Pancreas (tissue), 10 donors: ENCODE results near the gene QPCTL. TPM values are rescaled to one million over a fixed set of nuclear protein-coding genes. Genes with fewer than 3 reads are reported as not detected.

Experiments used
- ATAC-seq, 4 donors: fragments of 200-7000 bp; cut with Tn5 transposase; one replicate each; pipeline versions ENCODE4 v1.8.0 to v1.9.1; 2020; ENCODE audit warnings: mild to moderate bottlenecking in 4 of 4, moderate library complexity in 4 of 4
- DNase-seq, 6 donors: peaks; one replicate each; pipeline ENCODE4 v3.0.0-alpha.2; 2020
- FAIRE-seq: peaks from 2 replicates; lab custom pipeline; 2012; peaks lifted over from hg19 to GRCh38; lab: Jason Lieb, UNC
- H3K27ac ChIP-seq, 4 donors: fragments of 200-600 bp; sonication (generic); 1 replicate in 3 of 4; 2 replicates in 1 of 4; pipeline versions ENCODE4 v1.5.0 to v1.8.0; 2020
- H3K27me3 ChIP-seq, 4 donors: fragments of 200-600 bp; one replicate each; pipeline ENCODE4 v1.8.0; 2021
- H3K36me3 ChIP-seq, 3 donors: fragments of 200-600 bp; sonication (generic) in 1 of 3; one replicate each; pipeline versions ENCODE4 v1.5.0 to v1.8.0; 2020 to 2021
- H3K4me1 ChIP-seq, 3 donors: fragments of 200-600 bp; one replicate each; pipeline ENCODE4 v1.8.0; 2021
- H3K4me3 ChIP-seq, 4 donors: fragments of 200-600 bp; sonication (generic) in 2 of 4; one replicate each; pipeline versions ENCODE4 v1.5.0 to v1.8.0; 2020 to 2021
- H3K9me3 ChIP-seq, 4 donors: fragments of 200-600 bp; one replicate each; pipeline ENCODE4 v1.8.0; 2021
- WGBS, 2 donors: extraction: QIAGEN DNeasy Blood & Tissue Kit; methylation state at CpG; one replicate each; pipeline ENCODE4 v1.1.7; 2013; 5-methylcytosine and 5-hydroxymethylcytosine counted together
- intact Hi-C, 3 donors: fragments of 100-400 bp; cut with DNase I; formaldehyde crosslinking; loops; one replicate each; pipeline versions ENCODE4 v1.11.1 to v1.14.2; 2022
- microRNA-seq, 2 donors: library from miRNA; unstranded; fragments of <30 nt; microRNA quantifications; one replicate each; pipeline versions ENCODE4 to v1.1.0, GENCODE V29; 2019 to 2020
- polyA plus RNA-seq, 2 donors: library from polyadenylated mRNA; stranded (reverse); fragments of 200-250 nt; gene quantifications; one replicate each; pipeline ENCODE4 v1.2.3, GENCODE V29; 2013
- total RNA-seq, 6 donors: library from RNA; stranded (reverse); fragmentation: NEBNext Ultra II Directional in 4 of 6; extraction: Animal tissue kit (Norgen Biotek cat#: 25700) in 4 of 6; gene quantifications; one replicate each; pipeline versions ENCODE4 v1.2.1 to v1.2.4, GENCODE V29; 2021 to 2023
- TF ChIP-seq, protein P1 (sequence below), 4 donors: fragments of 200-600 bp; sonication (generic) in 3 of 4; IDR thresholded peaks; one replicate each; pipeline versions ENCODE4 v1.5.0 to v1.8.0; 2021; ENCODE audit warnings: antibody characterized with exemption in 4 of 4
- donor health status: healthy with polysubstance abuse.
- donor health status: DM: no; HTN: no; CAD: no; lungs with moderate emphysema.
- donor health status: DM: no; HTN: no; CAD: no.
- donor health status: control.
- donor health status: control.
- donor health status: Bipolar disorder and iron deficiency.
- donor health status: DM: yes; HTN: yes; CAD: no.
- donor health status: DM: no; HTN: no; CAD: no.
- donor health status: DM: no; HTN: no; CAD: no.
- donor health status: DM: yes; HTN: yes; CAD: no.

QPCTL gene
- total and polyA plus RNA-seq, 8 donors: 3.4 to 7.3 (median 5.3) TPM

GRCh38 chr19:45752639-45753038 is 60.2 kb downstream of the QPCTL start:
- Histone ChIP-seq H3K27ac (no peak overlapping the region), H3K36me3 (no peaks in the 10 kb centered on the region), H3K4me1 (no peaks in the 10 kb centered on the region), H3K9me3 (no peaks in the 10 kb centered on the region), H3K27me3 (no peaks in the 10 kb centered on the region), H3K4me3 (no peak overlapping the region)
- WGBS, 2 donors: 93 to 96% methylated on average over 12 of the region's 12 CpGs
- DNase-seq (no peak), FAIRE-seq (no peak), ATAC-seq (no peak)
- intact Hi-C loops: no loop called here
- TF ChIP-seq, protein P1, sequence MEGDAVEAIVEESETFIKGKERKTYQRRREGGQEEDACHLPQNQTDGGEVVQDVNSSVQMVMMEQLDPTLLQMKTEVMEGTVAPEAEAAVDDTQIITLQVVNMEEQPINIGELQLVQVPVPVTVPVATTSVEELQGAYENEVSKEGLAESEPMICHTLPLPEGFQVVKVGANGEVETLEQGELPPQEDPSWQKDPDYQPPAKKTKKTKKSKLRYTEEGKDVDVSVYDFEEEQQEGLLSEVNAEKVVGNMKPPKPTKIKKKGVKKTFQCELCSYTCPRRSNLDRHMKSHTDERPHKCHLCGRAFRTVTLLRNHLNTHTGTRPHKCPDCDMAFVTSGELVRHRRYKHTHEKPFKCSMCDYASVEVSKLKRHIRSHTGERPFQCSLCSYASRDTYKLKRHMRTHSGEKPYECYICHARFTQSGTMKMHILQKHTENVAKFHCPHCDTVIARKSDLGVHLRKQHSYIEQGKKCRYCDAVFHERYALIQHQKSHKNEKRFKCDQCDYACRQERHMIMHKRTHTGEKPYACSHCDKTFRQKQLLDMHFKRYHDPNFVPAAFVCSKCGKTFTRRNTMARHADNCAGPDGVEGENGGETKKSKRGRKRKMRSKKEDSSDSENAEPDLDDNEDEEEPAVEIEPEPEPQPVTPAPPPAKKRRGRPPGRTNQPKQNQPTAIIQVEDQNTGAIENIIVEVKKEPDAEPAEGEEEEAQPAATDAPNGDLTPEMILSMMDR (IDR thresholded peaks at IDR 0.05): no peak

DNA sequence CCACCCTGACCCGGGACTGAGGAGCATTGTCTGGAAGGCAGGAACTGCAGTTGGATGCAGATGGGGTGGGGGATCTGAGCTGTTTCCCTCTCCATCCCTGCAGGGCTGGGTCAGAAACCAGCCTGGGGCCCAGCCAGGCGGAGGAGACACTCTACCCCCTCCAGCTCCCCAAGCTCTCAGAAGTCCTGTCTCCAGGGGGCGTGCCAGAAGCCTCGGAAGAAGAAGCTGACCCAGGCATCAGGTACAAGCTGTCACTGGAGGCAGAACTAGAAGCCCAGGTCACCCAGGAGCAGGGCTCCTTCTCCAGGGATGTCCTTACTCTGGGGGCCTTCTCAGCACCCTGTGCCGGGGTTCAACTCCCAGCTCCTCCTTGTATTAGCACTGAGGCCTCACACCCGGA is 61.1 kb downstream of the QPCTL start:
- 63% methylated on average over 6 of the region's 6 CpGs for WGBS, 2 donors
- no peaks in the 10 kb centered on the region for H3K36me3 ChIP-seq
- no peaks in the 10 kb centered on the region for H3K27me3 ChIP-seq
- DNase-seq: no peak
- FAIRE-seq: no peak
- H3K27ac ChIP-seq: no peak overlapping the region
- ATAC-seq: no peak
- TF ChIP-seq, protein P1 (IDR thresholded peaks at IDR 0.05): no peak
- no peaks in the 10 kb centered on the region for H3K9me3 ChIP-seq
- H3K4me3 ChIP-seq: no peak overlapping the region
- H3K4me1 ChIP-seq: no peaks in the 10 kb centered on the region
- intact Hi-C loops: no loop called here

Small RNAs within 50 kb of the gene (microRNA-seq; reads per million reads assigned to microRNA genes)
- gene MIR642A: 0 reads per million in 2 donors
- 0 reads per million in 2 donors for gene MIR642B

Other genes with a start within 250 kb of the QPCTL start
- 10 to 100 TPM in 1 of 6 donors, 1 to 10 TPM in 3, under 1 TPM in 2; 0.79 to 17.0 (median 5.7) TPM for gene FOSB, start 224.7 kb upstream of the QPCTL start, total RNA-seq
- 10 to 100 TPM; 12.9 to 21.6 TPM for gene FOSB, start 224.7 kb upstream of the QPCTL start, polyA plus RNA-seq
- gene RTN2, start 195.6 kb upstream of the QPCTL start, total RNA-seq: 1 to 10 TPM; 2.1 to 6.3 (median 3.2) TPM
- 1 to 10 TPM; 4.4 to 9.5 TPM for gene RTN2, start 195.6 kb upstream of the QPCTL start, polyA plus RNA-seq
- under 1 TPM; 0.22 to 0.41 (median 0.30) TPM for gene PPM1N, start 194.2 kb upstream of the QPCTL start, total RNA-seq
- gene PPM1N, start 194.2 kb upstream of the QPCTL start, polyA plus RNA-seq: 1 to 10 TPM in 1 of 2 donors, under 1 TPM in 1; 0.53 to 2.1 TPM
- gene VASP, start 185.2 kb upstream of the QPCTL start, total RNA-seq: 10 to 100 TPM; 12.5 to 49.3 (median 25.1) TPM
- gene VASP, start 185.2 kb upstream of the QPCTL start, polyA plus RNA-seq: 10 to 100 TPM; 32.7 to 34.3 TPM
- gene OPA3, start 107.9 kb upstream of the QPCTL start, total RNA-seq: 1 to 10 TPM; 3.4 to 8.0 (median 6.0) TPM
- 1 to 10 TPM; 3.7 to 3.8 TPM for gene OPA3, start 107.9 kb upstream of the QPCTL start, polyA plus RNA-seq
- gene GPR4, start 90.5 kb upstream of the QPCTL start, total RNA-seq: 1 to 10 TPM in 3 of 6 donors, under 1 TPM in 3; 0.56 to 2.2 (median 0.99) TPM
- gene GPR4, start 90.5 kb upstream of the QPCTL start, polyA plus RNA-seq: 1 to 10 TPM; 2.4 to 3.0 TPM
- 10 to 100 TPM; 20.9 to 51.2 (median 28.3) TPM for gene EML2, start 53.3 kb upstream of the QPCTL start, total RNA-seq
- 10 to 100 TPM; 47.8 to 51.0 TPM for gene EML2, start 53.3 kb upstream of the QPCTL start, polyA plus RNA-seq
- 10 to 100 TPM in 1 of 6 donors, 1 to 10 TPM in 5; 2.6 to 10.1 (median 6.6) TPM for gene GIPR, start 24.4 kb upstream of the QPCTL start, total RNA-seq
- 10 to 100 TPM; 28.7 to 49.0 TPM for gene GIPR, start 24.4 kb upstream of the QPCTL start, polyA plus RNA-seq
- 100 to 1,000 TPM in 5 of 6 donors, 10 to 100 TPM in 1; 77.6 to 141 (median 133) TPM for gene SNRPD2, start 713 bp upstream of the QPCTL start, total RNA-seq
- gene SNRPD2, start 713 bp upstream of the QPCTL start, polyA plus RNA-seq: 100 to 1,000 TPM; 125 to 183 TPM
- gene FBXO46, start 38.2 kb downstream of the QPCTL start, total RNA-seq: 10 to 100 TPM in 4 of 6 donors, 1 to 10 TPM in 2; 6.7 to 11.3 (median 10.7) TPM
- gene FBXO46, start 38.2 kb downstream of the QPCTL start, polyA plus RNA-seq: 1 to 10 TPM; 8.3 to 8.7 TPM
- not detected for gene MEIOSIN, start 40.8 kb downstream of the QPCTL start, total RNA-seq
- not detected for gene MEIOSIN, start 40.8 kb downstream of the QPCTL start, polyA plus RNA-seq
- 10 to 100 TPM; 18.7 to 38.2 (median 28.0) TPM for gene SIX5, start 76.6 kb downstream of the QPCTL start, total RNA-seq
- gene SIX5, start 76.6 kb downstream of the QPCTL start, polyA plus RNA-seq: 10 to 100 TPM; 25.1 to 42.5 TPM
- 10 to 100 TPM; 27.0 to 74.7 (median 37.7) TPM for gene DMPK, start 89.8 kb downstream of the QPCTL start, total RNA-seq
- gene DMPK, start 89.8 kb downstream of the QPCTL start, polyA plus RNA-seq: 100 to 1,000 TPM; 147 to 293 TPM
- gene DMWD, start 100.2 kb downstream of the QPCTL start, total RNA-seq: 10 to 100 TPM; 14.3 to 23.0 (median 18.6) TPM
- gene DMWD, start 100.2 kb downstream of the QPCTL start, polyA plus RNA-seq: 10 to 100 TPM; 14.2 to 39.8 TPM
- under 1 TPM in 1 of 6 donors, not detected in 5; 0.08 TPM for gene RSPH6A, start 122.6 kb downstream of the QPCTL start, total RNA-seq
- gene RSPH6A, start 122.6 kb downstream of the QPCTL start, polyA plus RNA-seq: under 1 TPM in 1 of 2 donors, not detected in 1; 0.08 TPM
- gene SYMPK, start 170.5 kb downstream of the QPCTL start, total RNA-seq: 10 to 100 TPM; 25.7 to 44.7 (median 28.5) TPM
- gene SYMPK, start 170.5 kb downstream of the QPCTL start, polyA plus RNA-seq: 100 to 1,000 TPM; 133 to 142 TPM
- 10 to 100 TPM; 20.6 to 45.0 (median 28.3) TPM for gene FOXA3, start 171.7 kb downstream of the QPCTL start, total RNA-seq
- gene FOXA3, start 171.7 kb downstream of the QPCTL start, polyA plus RNA-seq: 10 to 100 TPM; 19.8 to 24.1 TPM
- gene IRF2BP1, start 193.5 kb downstream of the QPCTL start, total RNA-seq: 10 to 100 TPM; 10.0 to 19.4 (median 14.7) TPM
- gene IRF2BP1, start 193.5 kb downstream of the QPCTL start, polyA plus RNA-seq: 10 to 100 TPM; 13.3 to 21.5 TPM
- 1 to 10 TPM; 3.6 to 5.6 (median 4.4) TPM for gene MYPOP, start 209.9 kb downstream of the QPCTL start, total RNA-seq
- gene MYPOP, start 209.9 kb downstream of the QPCTL start, polyA plus RNA-seq: 1 to 10 TPM; 5.2 to 6.9 TPM
- gene NANOS2, start 222.1 kb downstream of the QPCTL start, total RNA-seq: not detected
- gene NANOS2, start 222.1 kb downstream of the QPCTL start, polyA plus RNA-seq: not detected